ENCODE data around the gene VAV2.

- TF ChIP-seq NRF1 (IDR thresholded peaks at IDR 0.05; ENCODE audit: low read depth, low read length), result no peak
- no peak for TF ChIP-seq POLR2AphosphoS5 (IDR thresholded peaks at IDR 0.05; ENCODE audit: low read depth, low read length)
- no peak for TF ChIP-seq REST (IDR thresholded peaks at IDR 0.05; ENCODE audit: low read depth, low read length)
- TF ChIP-seq USF2 (IDR thresholded peaks at IDR 0.05; ENCODE audit: borderline replicate concordance, low read depth, low read length), result no peak
- TF ChIP-seq MAX (IDR thresholded peaks at IDR 0.05; ENCODE audit: low read depth), result no peak
- TF ChIP-seq CTCF (IDR thresholded peaks at IDR 0.05), result no peak
- TF ChIP-seq MXI1 (IDR thresholded peaks at IDR 0.05; ENCODE audit: low read depth, low read length), result no peak
- no peak for TF ChIP-seq FOXM1 (IDR thresholded peaks at IDR 0.05; ENCODE audit: low read depth)
- TF ChIP-seq MEF2A (IDR thresholded peaks at IDR 0.05; ENCODE audit: borderline replicate concordance, low read depth), result no peak
- TF ChIP-seq EP300 (IDR thresholded peaks at IDR 0.05; ENCODE audit: borderline replicate concordance in 1 of 2, low read depth in 1 of 2, low read length in 1 of 2), result no peak
- TF ChIP-seq EZH2phosphoT487 (IDR thresholded peaks at IDR 0.05; ENCODE audit: borderline replicate concordance, low read depth), result no peak
- TF ChIP-seq TAF1 (IDR thresholded peaks at IDR 0.05; ENCODE audit: borderline replicate concordance, low read depth, low read length), result no peak
- TF ChIP-seq JUND (IDR thresholded peaks at IDR 0.05), result no peak
These were observed 203.9 kb downstream of the VAV2 start for GRCh38 chr9:133788045-133788818.

All from SK-N-SH (cell line).